ENCODE data around the gene NAB1.

NAB1 gene

DNA sequence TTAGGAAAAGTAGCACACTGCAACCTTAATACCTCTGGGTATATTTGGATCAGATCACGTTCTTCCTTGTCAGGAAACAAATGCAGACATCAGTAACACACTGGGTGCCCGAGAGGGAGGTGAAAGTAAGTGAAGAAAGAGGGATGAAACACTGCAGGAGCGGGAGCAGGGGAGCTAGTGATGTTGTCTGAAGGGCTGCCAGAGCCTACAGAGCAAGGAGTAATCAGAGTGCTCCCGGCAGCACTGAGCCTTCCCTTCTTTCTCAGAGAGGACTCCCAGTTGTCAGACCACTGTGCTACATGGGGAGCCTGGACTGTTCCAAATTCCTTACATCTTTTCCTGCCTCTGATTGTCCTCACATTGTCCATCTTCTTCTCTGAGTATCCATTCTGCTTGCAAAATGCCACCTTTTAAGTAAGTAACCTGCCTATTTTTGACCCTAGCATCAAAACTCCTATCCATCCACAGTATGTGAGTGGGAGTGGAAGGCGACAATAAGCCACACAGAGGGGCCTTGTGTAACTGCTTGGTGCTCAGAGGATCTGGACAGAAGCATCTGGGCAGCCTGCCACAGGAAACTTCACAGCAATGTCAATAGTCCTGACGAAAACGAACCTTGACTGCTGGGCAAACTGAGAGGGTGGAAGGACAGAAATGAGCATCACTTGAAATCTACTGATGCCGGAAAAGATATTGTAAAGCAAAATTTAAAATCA is 10.8 kb upstream of the NAB1 start:
- no peak for DNase-seq (ENCODE audit: low spot score)

DNA sequence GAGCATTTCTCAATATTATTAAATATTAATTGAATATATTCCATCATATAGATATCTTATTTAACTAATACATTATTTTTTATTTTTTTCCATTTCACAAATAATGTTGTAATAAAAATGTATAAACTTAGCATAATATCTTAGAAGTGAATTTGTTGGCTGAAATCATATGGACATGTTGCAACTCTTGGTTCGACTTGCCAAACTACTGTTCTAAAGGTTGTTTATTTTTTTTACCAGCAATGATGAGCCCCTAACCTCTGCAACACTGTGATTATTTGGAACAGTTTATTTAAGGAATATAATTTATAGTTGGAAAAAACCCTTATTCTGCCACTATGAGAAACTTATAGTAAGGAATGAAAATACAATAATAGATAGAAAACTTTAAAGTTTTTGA is 8.8 kb upstream of the NAB1 start:
- DNase-seq (ENCODE audit: low spot score): no peak

DNA sequence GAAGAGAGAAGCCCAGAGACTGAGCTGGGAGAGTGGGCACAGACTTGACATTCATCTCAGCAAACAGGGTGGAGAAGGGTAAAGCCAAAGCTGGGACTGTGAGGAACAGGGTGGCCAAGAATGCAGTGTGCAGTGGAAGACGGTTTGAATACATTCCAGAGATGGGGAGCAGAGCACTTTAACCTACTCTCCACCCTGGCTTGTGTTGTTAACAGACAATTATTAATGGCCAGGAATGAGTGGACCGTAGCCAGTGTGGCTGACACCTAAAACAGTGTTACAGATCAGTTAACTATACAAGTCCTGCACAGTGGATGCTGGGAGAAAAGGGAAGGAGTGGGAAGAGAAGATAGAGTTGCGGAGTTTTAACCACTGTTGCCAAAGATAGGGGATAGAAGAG is 7.4 kb upstream of the NAB1 start:
- no peak for DNase-seq (ENCODE audit: low spot score)

DNA sequence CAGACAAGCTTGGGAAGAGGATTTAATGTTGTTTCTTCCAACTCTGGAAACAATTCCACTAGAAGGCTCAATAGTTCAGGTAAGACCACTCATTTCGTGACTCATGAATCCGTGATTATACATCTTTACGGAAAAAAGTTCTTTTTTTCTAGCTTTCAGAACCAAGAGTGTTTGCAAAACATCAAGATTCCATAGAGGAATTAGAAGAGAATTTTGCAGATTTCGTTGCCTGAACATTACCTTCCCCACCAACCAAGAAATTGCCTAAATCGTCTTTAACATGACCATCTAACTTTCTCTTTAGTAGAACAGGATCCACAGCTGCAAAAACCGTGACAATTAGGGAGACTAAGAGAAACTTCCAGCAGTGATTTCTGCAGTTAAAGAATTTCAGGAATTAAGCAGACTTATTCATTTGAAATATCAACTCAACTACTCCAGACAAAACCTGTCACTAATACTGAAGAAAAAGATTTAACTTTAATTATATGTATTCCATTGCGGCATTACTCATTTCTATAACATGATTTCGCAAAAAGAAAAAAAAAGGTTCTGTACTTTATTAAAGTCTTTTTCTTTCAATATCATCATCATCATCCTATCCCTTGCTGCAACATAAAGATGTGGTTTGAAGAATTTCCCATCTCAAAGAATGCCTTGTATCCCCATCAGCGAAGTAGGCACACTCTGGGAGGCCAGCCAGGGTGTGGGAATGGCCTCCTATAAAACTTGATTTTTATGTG is 1.9 kb upstream of the NAB1 start:
- DNase-seq (ENCODE audit: low spot score): no peak

DNA sequence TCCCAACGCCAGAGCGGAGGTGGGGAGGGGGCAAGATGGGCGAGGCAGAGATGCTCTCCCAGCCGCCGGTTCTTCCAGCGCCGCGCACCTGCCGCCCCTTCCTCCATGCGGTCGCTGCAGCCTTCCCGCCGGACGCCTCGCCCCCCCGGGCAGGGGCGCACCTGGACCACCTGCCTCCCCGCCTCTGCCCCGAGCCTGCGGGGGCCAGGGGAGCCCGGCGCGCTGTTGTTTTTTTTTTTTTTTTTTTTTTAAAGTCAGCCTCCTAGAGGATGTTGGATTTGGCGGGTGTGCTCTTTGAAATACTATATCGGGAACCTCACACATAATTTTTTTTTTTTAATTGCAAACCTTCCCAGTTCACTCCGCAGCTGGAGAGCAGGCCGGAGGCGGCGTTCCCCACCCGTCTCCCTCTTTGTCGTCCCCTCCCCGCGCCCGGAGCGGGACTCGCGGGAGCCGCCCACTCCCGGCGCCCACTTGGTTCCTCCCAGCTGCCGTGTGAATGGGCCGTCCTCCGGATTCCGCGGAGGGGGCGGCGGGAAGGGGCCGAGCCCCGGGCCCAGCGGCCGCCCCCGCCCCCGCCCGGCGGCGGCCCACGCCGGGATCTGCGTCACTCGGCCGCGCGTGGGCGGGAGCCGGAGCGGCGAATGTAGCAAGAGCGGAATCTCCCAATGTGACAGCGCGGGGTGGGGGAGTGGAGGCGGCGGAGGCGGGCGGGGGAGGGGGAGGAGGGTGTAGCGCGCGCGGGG is 421 bp upstream of the NAB1 start:
- peak; percentile 92 for DNase-seq (ENCODE audit: low spot score)

DNA sequence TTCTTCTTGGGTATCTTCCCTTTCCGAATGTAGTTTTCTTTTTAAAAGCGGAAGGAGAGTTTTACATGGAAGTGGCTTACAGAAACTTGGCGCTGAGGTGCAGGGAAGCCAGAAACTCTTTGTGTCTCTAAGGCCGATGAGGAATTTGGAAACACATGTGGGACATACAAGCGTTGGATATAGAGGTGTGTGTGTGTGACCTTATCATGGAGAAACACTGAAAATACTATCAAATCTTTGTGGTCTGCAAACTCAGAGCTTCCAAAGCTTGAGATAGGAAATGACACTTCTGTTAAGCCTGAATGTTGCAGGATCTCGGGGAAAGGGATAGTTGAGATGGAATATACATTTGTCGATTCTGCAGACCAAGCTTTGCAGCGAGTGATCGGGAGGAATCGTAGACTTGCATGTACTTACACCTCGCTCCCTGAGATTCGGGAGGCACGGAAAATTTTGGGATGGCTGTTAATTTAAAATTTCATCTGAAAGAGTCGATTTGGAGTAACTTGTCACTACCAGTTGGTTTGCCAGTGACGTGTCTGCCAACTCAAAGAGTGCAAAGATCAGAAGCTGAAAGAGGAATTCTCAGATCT is 1.0 kb downstream of the NAB1 start:
- DNase-seq (ENCODE audit: low spot score): no peak

DNA sequence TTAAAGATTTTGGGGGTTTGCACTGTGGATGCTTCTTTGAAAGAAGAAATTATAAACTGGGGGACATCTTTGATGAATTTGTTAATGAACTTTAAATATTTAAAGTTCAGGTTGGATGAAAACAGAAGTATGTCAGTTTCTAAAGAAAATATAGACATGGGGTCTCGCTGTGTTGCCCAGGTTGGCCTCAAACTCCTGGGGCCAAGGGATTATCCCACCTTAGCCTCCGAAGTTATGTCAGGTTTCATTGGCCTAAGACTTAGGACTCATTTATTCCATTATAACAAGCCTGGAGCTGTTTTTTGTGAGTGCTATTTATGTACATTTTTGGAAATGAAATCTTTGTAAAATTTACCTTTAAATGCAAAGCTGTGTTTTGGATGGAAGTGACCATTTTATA is 2.5 kb downstream of the NAB1 start:
- DNase-seq (ENCODE audit: low spot score): no peak

DNA sequence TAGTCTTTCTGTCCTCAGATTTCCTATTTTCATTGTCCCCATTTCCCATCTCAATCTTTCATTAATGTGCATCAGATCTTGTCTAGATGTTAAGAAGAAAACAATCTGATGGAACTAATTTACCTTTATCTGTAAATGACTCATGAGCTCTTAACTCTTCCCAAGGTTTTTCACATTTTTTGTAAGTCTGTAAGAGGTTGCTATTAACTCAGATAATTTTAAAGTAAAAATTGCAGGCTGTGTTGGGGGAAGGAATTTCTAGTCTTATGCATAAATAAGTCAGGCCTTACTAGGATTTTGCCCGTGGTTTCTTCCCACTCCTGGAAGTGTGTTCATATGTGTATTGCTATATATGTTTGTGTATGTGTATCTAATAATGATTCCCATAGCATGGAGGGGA is 4.3 kb downstream of the NAB1 start:
- DNase-seq (ENCODE audit: low spot score): no peak

DNA sequence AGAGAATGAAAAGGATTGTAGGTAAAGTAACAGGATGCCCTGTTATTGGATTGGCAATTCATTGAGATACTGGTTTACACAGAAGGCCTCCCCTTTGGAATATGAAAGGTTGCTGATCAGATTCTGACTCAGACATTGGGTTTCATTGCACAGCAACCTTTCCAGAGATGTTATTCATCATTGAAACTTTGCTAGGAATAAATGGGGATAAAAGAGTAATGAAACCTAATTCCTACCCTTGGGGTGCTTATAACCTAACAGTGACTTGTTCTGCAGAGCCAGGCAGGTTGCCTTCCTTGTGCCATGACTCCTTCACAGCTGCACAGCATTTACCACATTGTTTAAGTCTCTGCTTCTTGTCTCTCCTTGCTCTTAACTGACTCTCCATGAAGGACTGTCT is 5.0 kb downstream of the NAB1 start:
- DNase-seq (ENCODE audit: low spot score): no peak

DNA sequence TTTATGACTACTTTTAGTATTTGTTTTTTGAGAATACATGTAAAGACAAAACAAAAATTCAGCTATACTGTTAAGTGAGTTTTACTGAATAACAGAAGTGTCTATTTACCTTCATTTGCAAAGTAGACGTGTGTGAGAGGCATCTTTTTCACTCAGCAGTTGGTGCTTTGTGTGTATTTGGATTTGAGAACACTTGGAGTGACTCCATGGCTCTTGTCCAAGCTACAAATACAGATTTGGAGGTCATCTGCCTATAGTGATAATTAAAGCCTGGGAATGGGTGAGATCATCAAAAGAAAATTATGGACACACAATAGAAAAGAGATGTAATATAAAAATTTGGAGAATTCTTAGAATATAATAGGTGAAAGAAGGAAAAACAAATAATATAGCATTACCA is 6.2 kb downstream of the NAB1 start:
- no peak for DNase-seq (ENCODE audit: low spot score)

DNA sequence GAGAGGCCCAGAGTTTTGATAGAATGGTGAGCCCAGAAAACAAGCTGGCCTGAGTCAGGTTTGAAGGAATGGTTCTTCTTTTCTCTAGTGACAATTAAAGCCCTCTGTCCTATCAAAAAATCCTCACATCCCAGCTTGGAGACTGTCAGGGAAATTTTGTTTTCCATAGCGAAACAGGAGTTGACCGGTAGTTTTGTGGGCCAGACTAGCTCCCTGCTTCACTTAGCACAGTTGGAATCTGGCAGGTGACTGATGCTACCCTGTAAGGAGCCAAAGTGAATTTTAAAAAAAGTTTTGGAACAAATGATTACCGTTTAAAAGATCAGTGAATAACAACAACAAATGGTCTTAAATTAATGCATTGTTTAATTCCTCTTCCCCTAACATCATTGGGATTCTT is 6.7 kb downstream of the NAB1 start:
- DNase-seq (ENCODE audit: low spot score): no peak

DNA sequence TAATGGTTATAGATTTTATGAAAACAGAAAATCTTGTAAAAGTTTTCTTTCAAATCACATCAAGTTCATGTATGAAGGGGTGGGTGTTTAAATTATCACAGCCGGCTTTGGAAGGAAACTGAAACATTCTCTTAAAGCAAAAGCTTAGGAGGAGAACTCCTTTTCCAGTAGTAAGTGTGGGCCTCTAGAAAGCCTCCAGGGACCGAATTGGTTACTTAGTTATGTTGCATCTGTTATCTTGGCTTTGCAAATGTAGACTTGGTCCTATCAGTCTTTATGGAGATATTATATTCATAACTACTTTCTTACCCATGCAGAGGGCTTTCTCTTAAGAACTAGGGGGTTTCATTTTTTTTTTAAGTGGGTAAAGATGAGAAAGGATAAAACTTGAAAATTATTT is 7.4 kb downstream of the NAB1 start:
- no peak for DNase-seq (ENCODE audit: low spot score)

DNA sequence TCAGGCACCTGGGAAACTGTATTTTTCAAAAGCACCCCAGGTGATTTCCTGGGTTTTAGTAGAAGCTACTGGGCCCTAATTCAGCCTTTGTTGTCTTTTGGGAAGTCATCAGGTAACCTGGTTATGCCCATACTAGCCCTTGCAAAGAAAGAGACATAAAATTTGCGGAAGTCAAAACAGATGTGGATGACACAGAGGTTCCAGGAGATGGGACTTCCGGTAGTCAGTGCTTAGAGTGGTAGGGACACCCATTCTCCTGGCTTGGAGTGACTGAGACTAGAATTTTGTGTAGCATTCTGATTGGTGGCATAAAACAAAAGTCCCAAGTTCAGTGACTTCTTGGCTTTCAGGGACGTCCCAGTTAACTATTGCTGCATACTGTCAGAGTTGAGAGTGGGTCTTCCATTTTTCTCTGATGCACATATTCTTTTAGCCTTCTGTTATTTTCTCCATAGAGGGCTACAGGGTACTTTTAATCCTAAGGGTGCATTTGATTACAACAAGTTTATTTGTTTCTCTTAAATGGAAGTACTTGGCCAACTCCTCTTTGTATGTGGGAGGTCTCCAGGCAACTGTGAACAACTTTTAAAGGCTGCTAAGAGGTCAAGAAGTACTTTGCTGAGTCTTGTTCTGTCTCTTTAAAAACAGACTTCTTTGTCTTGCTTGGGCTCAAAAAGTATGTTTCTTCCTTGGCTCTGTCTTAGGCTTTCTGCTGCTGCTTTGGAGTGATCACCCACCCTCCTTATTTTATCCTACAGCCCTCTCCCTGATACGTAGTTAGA is 8.8 kb downstream of the NAB1 start:
- no peak for DNase-seq (ENCODE audit: low spot score)

DNA sequence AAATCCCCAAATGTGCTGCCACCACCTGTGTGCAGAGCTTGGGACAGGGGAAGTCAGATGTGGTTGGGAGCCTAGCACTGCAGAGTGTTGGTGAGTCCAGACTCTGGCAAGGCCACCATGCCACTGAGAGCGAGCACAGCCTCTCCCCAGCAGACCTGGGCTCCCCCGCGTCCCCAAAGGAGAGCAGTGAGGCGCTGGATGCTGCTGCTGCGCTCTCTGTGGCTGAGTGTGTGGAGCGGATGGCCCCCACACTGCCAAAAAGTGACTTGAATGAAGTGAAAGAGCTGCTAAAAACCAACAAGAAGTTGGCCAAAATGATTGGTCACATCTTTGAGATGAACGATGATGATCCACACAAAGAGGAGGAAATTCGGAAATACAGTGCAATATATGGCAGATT is 10.7 kb downstream of the NAB1 start:
- no peak for DNase-seq (ENCODE audit: low spot score)

DNA sequence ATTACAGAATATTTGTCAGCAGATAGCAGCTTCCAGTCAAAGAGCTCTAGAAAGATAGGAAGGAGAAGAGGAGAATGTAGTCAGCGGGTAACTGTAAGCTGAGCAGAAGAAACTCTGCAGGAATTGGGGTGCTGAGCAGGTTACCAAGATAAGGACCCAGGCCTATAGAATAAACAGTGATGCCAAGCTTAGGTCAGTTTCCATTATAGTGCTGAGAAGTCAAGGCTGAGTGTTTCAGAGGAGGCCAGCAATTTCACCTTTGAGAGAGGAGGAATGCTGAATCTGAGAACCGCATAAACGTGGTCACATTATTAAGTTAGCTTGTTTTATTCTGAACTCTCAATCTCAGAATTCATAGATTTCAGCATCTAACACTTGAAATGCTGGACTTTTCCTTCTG is 13.9 kb downstream of the NAB1 start:
- DNase-seq (ENCODE audit: low spot score): no peak

DNA sequence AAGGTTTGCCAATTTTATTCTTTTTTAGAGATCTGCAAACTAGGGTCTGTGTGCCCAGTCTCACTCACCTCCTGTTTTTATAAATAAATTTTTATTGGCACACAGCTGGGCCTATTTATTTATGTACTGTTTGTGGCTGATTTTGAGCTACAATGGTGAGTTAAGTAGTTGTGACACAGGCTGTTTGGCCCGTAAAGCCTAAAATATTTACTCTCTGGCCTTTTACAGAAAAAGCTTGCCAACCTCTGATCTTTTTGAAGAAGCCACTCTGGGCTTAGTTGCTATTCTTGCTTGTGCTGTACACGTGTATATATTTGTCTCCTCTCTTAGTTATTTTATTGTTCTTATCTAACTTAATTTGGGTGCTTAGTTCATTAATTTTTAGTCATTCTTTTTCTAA is 14.5 kb downstream of the NAB1 start:
- DNase-seq (ENCODE audit: low spot score): no peak

DNA sequence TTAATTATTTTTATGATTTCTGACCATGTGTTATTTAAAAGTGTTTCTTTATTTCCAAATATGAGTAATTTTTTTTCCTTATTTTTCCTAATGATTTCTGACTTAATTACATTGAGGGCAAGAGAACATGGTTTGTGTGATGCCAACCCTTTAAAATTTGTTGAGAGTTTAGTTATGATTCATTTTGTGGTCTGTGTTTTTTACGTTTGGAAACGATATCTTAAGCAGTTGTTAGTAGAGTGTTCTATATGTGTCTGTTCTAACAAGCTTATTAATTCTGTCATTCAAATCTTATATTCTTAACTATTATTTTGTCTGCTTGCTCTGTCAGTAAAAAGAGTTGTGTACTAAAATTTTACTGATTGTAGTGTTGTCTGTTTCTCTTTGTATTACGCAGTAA is 15.0 kb downstream of the NAB1 start:
- DNase-seq (ENCODE audit: low spot score): no peak

DNA sequence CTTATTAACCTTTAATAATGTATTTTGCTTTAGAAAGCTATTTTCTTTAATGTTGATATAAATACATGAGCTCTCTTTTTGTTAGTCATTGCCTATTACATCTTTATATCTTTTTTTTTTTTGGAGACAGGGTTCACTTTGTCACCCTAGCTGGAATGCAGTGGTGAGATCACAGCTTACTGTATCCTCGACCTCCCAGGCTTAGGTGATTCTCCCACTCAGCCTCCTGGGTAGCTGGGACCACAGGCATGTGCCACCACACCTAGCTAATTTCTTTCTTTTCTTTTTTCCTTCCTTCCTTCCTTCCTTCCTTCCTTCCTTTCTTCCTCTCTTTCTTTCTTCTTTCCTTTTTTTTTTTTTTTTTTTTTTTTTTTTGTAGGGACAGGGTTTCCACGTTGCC is 15.4 kb downstream of the NAB1 start:
- DNase-seq (ENCODE audit: low spot score): no peak

DNA sequence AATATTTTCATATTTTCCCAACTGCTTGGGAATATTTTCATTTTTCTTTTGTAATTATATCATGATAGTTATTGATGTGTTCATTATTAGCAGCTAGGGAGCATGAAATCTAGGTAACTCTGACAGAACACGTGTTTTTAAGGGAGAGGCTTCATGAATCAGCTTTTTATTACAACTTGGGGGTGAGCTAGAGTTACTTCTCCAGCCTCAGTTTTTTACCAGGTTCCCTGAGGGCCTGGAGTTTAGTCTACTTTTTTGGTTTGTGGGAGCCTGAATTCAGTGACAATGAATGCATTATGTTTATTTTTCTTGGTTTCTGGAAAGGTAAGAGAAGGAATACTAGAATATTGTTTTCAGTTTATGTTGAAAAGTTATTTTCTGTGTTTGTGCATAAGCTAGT is 18.0 kb downstream of the NAB1 start:
- no peak for DNase-seq (ENCODE audit: low spot score)

DNA sequence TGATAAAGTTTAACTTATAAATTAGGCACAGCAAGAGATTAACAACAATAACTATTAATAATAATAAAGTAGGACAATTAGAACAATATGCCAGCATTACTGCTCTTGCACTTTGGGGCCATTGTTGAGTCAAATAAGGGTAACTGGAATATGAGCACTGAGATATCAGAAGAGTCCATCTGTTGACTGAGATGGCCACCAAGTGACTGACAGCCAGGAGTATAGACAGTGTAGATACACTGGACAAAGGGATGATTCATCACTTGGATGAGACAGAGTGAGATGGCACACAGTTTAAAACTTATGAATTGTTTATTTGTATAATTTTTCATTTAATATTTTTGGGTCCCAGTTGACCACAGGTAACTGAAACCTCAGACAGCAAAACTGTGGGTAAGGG is 20.0 kb downstream of the NAB1 start:
- DNase-seq (ENCODE audit: low spot score): no peak

DNA sequence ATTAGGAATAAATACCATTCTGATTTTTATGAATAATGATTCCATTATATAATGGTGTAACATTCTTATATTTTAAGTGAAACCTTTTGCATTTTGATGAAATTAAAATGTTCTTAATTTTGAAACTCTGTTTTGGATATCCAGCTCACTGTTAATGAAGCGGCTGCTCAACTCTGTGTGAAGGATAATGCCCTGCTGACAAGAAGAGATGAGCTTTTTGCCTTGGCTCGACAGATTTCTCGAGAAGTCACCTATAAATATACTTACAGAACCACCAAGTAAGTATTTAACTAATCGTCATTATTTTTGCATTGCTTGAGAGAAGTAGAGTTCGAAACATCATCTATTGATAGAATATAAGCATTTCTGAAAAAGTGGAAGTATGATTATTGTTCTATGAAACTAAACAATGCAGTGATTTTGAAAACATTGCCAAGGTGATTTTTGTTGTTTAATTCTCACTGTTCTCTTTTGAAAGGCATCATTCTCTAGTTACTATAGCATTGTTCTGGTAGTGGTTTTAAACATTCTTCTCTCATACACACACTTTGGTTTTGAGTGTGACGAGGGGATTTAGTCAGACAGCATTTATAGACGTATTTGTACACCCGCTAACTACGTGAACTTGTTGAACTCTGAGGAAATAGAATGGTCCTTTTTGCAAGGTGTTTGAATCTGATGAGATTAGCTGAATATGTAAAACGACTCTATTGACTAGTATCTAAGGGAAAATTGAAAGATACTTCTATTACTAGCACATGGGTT is 21.5 kb downstream of the NAB1 start:
- DNase-seq (ENCODE audit: low spot score): no peak

All from CD4-positive, alpha-beta T cell treated with Interleukin-15 for 4 hours (primary cell).